Upper lobe of right lung (tissue), 1 donor: ENCODE data around the gene WBP2NL. TPM values are rescaled to one million over a fixed set of nuclear protein-coding genes. Genes with fewer than 3 reads are reported as not detected.

Experiments
- ATAC-seq: fragments of 200-7000 bp; cut with Tn5 transposase; one replicate; pipeline ENCODE4 v1.9.1; 2020; ENCODE audit warnings: mild to moderate bottlenecking, moderate library complexity
- DNase-seq: peaks from one replicate; pipeline ENCODE4 v3.0.0-alpha.2; 2020
- H3K27ac ChIP-seq: fragments of 200-600 bp; one replicate; pipeline ENCODE4 v1.8.0; 2022
- H3K27me3 ChIP-seq: fragments of 200-600 bp; one replicate; pipeline ENCODE4 v1.8.0; 2022; ENCODE audit warnings: mild to moderate bottlenecking
- H3K36me3 ChIP-seq: fragments of 200-600 bp; one replicate; pipeline ENCODE4 v1.8.0; 2022
- H3K4me1 ChIP-seq: fragments of 200-600 bp; one replicate; pipeline ENCODE4 v1.8.0; 2022
- H3K4me3 ChIP-seq: fragments of 200-600 bp; one replicate; pipeline ENCODE4 v1.8.0; 2022; ENCODE audit warnings: mild to moderate bottlenecking
- H3K9me3 ChIP-seq: fragments of 200-600 bp; one replicate; pipeline ENCODE4 v1.8.0; 2022
- CTCF ChIP-seq: fragments of 200-600 bp; IDR thresholded peaks from one replicate; pipeline ENCODE4 v1.8.0; 2022; ENCODE audit warnings: antibody characterized with exemption
- intact Hi-C: fragments of 100-400 bp; cut with DNase I; formaldehyde crosslinking; loops from one replicate; pipeline ENCODE4 v1.11.0; 2022
- total RNA-seq: library from RNA; stranded (reverse); fragmentation: NEBNext Ultra II Directional; extraction: Animal tissue kit (Norgen Biotek cat#: 25700); gene quantifications from one replicate; pipeline ENCODE4 v1.2.1, GENCODE V29; 2021
- donor health status: DM: no; HTN: yes; CAD: no; lungs with severe emphysema.

The WBP2NL gene
- total RNA-seq, 1 donor from 2014 or later: 1.3 TPM

- intact Hi-C loops: loop anchor here (10.0 kb wide), 1 partner anchor 466 kb away; the partner anchor contains the start of gene NFAM1
- no peak for DNase-seq
Measured at GRCh38 chr22:41968601-41969000, 30.0 kb upstream of the WBP2NL start.

GRCh38 chr22:41969110-41969646, 29.4 kb upstream of the WBP2NL start, which contains the start of gene SEPTIN3:
Gene SEPTIN3, plus strand, starts transcription at chr22:41969443. Its CDS starts 2,050 bp downstream, at chr22:41971493.
- H3K27me3 ChIP-seq: peaks cover under 1% of the 10 kb centered on the region
- DNase-seq: no peak
- no peak within 1 kb of the TSS for H3K27ac ChIP-seq
- TF ChIP-seq CTCF: no peak
- peak; percentile 5 for ATAC-seq
- H3K4me1 ChIP-seq: no peaks in the 10 kb centered on the region
- intact Hi-C loops: loop anchor here (10.0 kb wide), 1 partner anchor 466 kb away; the partner anchor contains the start of gene NFAM1
- no peaks in the 10 kb centered on the region for H3K9me3 ChIP-seq
- no peak within 1 kb of the TSS for H3K4me3 ChIP-seq
- no peaks in the 10 kb centered on the region for H3K36me3 ChIP-seq

More at GRCh38 chr22:41968601-41969000, 30.0 kb upstream of the WBP2NL start:
- Histone ChIP-seq H3K9me3 (no peaks in the 10 kb centered on the region), H3K36me3 (no peaks in the 10 kb centered on the region), H3K27me3 (no peaks in the 10 kb centered on the region), H3K4me1 (peaks cover 3% of the 10 kb centered on the region), H3K4me3 (no peak overlapping the region), H3K27ac (no peak overlapping the region)
- TF ChIP-seq CTCF: no peak
- no peak for ATAC-seq

GRCh38 chr22:41970601-41971000, 28.0 kb upstream of the WBP2NL start:
- H3K27ac ChIP-seq: no peak overlapping the region
- ATAC-seq: no peak
- intact Hi-C loops: no loop called here
- H3K36me3 ChIP-seq: no peaks in the 10 kb centered on the region
- H3K27me3 ChIP-seq: peaks cover 14% of the 10 kb centered on the region
- no peaks in the 10 kb centered on the region for H3K4me1 ChIP-seq
- DNase-seq: no peak
- H3K4me3 ChIP-seq: no peak overlapping the region
- no peaks in the 10 kb centered on the region for H3K9me3 ChIP-seq
- no peak for TF ChIP-seq CTCF

GRCh38 chr22:41971431-41971830, 27.2 kb upstream of the WBP2NL start:
- H3K27me3 ChIP-seq: peaks cover 22% of the 10 kb centered on the region
- TF ChIP-seq CTCF: no peak
- DNase-seq (no peak), ATAC-seq (no peak)
- H3K9me3 ChIP-seq: no peaks in the 10 kb centered on the region
- intact Hi-C loops: no loop called here
- peaks cover 4% of the 10 kb centered on the region for H3K4me1 ChIP-seq
- H3K27ac ChIP-seq: no peak overlapping the region
- no peak overlapping the region for H3K4me3 ChIP-seq
- H3K36me3 ChIP-seq: no peaks in the 10 kb centered on the region

- Histone ChIP-seq H3K4me3 (no peak overlapping the region), H3K36me3 (no peaks in the 10 kb centered on the region), H3K27me3 (peaks cover 35% of the 10 kb centered on the region), H3K27ac (no peak overlapping the region), H3K4me1 (peaks cover 9% of the 10 kb centered on the region), H3K9me3 (no peaks in the 10 kb centered on the region)
- ATAC-seq (no peak), DNase-seq (no peak)
- TF ChIP-seq CTCF: no peak
- intact Hi-C loops: no loop called here
Measured at GRCh38 chr22:41974691-41975290, 23.8 kb upstream of the WBP2NL start.
